HUES6 (cell line): ENCODE results near the gene PLA2G2F.
"Not testable (repeated sequence)": the region's sequence is repeated elsewhere in the genome, so short reads cannot be mapped to it uniquely, and the experiment has no call there.

Experiments used
- H3K27ac ChIP-seq: 2 replicates; pipeline ENCODE4 v1.7.0; 2013; ENCODE audit warnings: low read depth, mild to moderate bottlenecking, low read length, inconsistent platforms
- H3K27me3 ChIP-seq: 2 replicates; pipeline ENCODE4 v1.6.1; 2013; ENCODE audit warnings: low read length; ENCODE audit not compliant: control insufficient read depth, insufficient read depth
- H3K36me3 ChIP-seq: 2 replicates; pipeline ENCODE4 v1.6.1; 2013; ENCODE audit warnings: low read length; ENCODE audit not compliant: control insufficient read depth, insufficient read depth
- H3K4me1 ChIP-seq: 2 replicates; pipeline ENCODE4 v1.6.1; 2013; ENCODE audit warnings: low read length; ENCODE audit not compliant: control insufficient read depth, insufficient read depth
- H3K4me3 ChIP-seq: 2 replicates; pipeline ENCODE4 v1.5.1; 2013; ENCODE audit warnings: low read depth, low read length
- H3K9ac ChIP-seq: one replicate; pipeline ENCODE4 v1.6.1; 2013; ENCODE audit warnings: mild to moderate bottlenecking, low read length
- H3K9me3 ChIP-seq: 2 replicates; pipeline ENCODE4 v1.6.1; 2013; ENCODE audit warnings: low read depth, low read length; ENCODE audit not compliant: control insufficient read depth, insufficient read depth

Gene PLA2G2F

DNA sequence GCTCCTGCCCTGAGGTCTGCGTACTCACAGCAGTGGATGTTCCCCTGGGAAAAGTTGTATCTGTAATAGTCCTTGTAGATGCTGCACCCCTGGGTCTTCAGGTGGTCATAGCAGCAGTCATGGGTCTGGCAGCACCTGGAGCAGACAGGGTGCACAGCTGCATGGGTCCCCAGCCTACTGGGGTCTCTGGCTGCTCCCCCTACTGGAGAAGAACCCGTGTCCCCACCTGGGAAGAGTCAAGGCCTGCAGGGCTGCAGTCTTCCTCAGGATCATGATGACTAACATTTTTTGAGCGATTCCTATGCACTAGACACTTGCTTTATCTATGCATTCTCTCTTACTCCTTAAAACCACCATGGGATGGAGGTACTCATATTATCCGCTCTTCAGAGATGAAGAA lies 23.6 kb upstream of the PLA2G2F start:
- Histone ChIP-seq H3K9me3 (no peaks in the 10 kb centered on the region), H3K27ac (no peak overlapping the region), H3K36me3 (no peaks in the 10 kb centered on the region), H3K4me1 (peaks cover 8% of the 10 kb centered on the region), H3K4me3 (no peak overlapping the region), H3K27me3 (no peaks in the 10 kb centered on the region), H3K9ac (no peak overlapping the region)

GRCh38 chr1:20115916-20116315 lies 23.2 kb upstream of the PLA2G2F start:
- H3K4me1 ChIP-seq, result peaks cover 8% of the 10 kb centered on the region
- H3K9ac ChIP-seq, result no peak overlapping the region
- no peak overlapping the region for H3K27ac ChIP-seq
- no peak overlapping the region for H3K4me3 ChIP-seq
- no peaks in the 10 kb centered on the region for H3K27me3 ChIP-seq
- H3K36me3 ChIP-seq, result no peaks in the 10 kb centered on the region
- H3K9me3 ChIP-seq, result no peaks in the 10 kb centered on the region

DNA sequence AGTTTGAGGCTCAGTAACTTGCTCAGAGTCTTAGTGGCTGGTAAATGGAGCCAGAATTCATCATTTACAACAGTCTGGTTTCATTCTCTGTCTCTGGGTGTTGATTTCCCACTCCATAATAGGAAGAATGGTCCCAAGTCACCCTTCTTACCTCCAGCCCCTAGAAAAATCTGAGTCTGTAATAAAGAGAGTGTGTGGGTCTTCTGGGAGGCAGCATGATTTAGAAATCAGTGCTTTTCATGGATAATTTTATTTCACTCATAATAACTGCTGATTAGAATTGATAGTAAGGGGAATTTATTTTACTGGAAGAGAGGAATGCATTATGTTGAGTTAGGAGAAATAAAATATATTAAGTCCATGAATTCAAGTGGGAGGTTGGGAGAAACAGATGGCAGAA lies 21.9 kb upstream of the PLA2G2F start:
- Histone ChIP-seq H3K4me3 (no peak overlapping the region), H3K27ac (no peak overlapping the region), H3K27me3 (no peaks in the 10 kb centered on the region), H3K4me1 (peaks cover 8% of the 10 kb centered on the region), H3K9ac (no peak overlapping the region), H3K9me3 (no peaks in the 10 kb centered on the region), H3K36me3 (no peaks in the 10 kb centered on the region)

DNA sequence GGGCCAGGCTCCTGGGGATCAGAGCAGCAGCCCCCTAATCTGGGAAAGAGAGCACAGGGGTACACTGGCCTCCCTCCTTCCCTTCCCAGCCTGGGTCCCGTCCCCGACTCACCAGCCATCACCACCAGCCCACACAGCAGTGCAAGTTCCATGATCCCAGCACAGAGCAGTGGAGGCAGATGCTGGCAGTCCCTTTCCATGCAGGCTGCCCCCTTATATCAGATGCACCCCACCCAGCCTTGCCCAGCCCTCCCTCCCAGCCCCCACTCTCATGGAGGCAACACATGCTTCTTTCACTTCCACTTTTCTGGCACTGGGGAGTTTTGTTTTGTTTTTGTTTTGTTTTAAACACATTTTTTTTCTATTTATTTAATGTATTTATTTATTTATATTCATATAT lies 19.8 kb upstream of the PLA2G2F start, which contains the start of gene PLA2G2D:
Gene PLA2G2D (minus strand): TSS at position 190 of the 400 bp plus-strand sequence. CDS start 38 bp downstream, at position 152.
- no peaks in the 10 kb centered on the region for H3K9me3 ChIP-seq
- no peak within 1 kb of the TSS for H3K9ac ChIP-seq
- H3K27ac ChIP-seq, result no peak within 1 kb of the TSS
- H3K36me3 ChIP-seq, result no peaks in the 10 kb centered on the region
- no peaks in the 10 kb centered on the region for H3K27me3 ChIP-seq
- H3K4me1 ChIP-seq, result peaks cover 3% of the 10 kb centered on the region
- no peak within 1 kb of the TSS for H3K4me3 ChIP-seq

- Histone ChIP-seq H3K4me3 (no peak overlapping the region), H3K9ac (no peak overlapping the region), H3K27ac (no peak overlapping the region), H3K4me1 (no peaks in the 10 kb centered on the region), H3K27me3 (no peaks in the 10 kb centered on the region), H3K36me3 (no peaks in the 10 kb centered on the region), H3K9me3 (no peaks in the 10 kb centered on the region)
Observed at GRCh38 chr1:20120796-20121195, 18.3 kb upstream of the PLA2G2F start.

GRCh38 chr1:20123722-20124455 lies 15.2 kb upstream of the PLA2G2F start:
- Histone ChIP-seq H3K27me3 (no peaks in the 10 kb centered on the region), H3K27ac (no peak overlapping the region), H3K36me3 (no peaks in the 10 kb centered on the region), H3K4me3 (no peak overlapping the region), H3K9ac (no peak overlapping the region), H3K9me3 (no peaks in the 10 kb centered on the region), H3K4me1 (no peaks in the 10 kb centered on the region)

DNA sequence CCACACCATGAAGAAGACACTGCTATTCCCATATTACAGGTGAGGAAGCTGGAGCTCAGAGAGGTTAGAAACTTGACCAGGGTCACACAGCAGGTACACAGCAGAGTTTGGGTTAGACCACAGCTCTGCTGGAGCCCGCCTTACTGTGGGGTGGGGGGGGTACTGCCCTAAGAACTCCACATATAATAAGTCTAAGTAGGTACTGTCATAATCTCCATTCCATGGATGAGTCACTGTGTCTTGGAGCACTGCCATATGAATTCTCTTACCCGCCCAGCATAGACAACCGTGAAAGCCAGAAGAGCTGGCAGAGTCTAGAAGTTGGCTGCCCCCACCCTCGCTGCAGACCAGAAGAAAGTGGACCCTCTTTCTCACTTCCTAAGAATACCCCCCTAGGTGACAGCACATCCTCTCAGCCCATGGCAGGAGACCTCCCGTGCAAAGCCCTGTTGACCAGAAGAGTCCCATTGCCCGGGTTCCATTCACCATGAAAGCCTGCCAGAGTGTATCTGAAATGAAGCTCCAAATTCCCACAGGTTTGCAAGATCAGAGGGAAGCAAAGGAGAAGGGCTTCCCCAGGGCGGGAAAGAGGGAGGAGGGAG lies 14.6 kb upstream of the PLA2G2F start:
- no peaks in the 10 kb centered on the region for H3K9me3 ChIP-seq
- no peaks in the 10 kb centered on the region for H3K27me3 ChIP-seq
- H3K27ac ChIP-seq, result no peak overlapping the region
- no peak overlapping the region for H3K4me3 ChIP-seq
- H3K36me3 ChIP-seq, result no peaks in the 10 kb centered on the region
- H3K9ac ChIP-seq, result no peak overlapping the region
- no peaks in the 10 kb centered on the region for H3K4me1 ChIP-seq

DNA sequence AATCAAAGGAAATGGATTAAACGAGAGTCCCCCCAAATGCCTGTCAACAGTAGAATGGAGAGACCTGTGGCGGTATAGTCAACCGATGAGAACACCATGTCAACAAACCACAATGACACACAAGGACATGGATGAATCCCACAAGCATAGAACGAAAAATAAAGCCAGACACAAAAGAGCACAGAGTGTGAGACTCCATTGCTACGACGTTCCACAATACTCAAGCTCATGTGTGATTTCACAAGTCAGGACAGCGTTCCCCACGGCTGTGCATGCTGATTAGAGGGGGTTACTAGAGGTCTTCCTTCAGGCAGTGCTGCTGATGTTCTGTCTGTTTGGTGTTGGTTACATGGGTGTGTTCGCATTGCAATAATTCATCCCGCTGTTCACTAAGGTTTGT lies 14.0 kb upstream of the PLA2G2F start:
- H3K4me3 ChIP-seq, result no peak overlapping the region
- H3K9me3 ChIP-seq, result peaks cover 2% of the 10 kb centered on the region; the same call in 1 of the 2 replicates
- no peaks in the 10 kb centered on the region for H3K4me1 ChIP-seq
- H3K27me3 ChIP-seq, result no peaks in the 10 kb centered on the region
- H3K27ac ChIP-seq, result no peak overlapping the region
- H3K36me3 ChIP-seq, result no peaks in the 10 kb centered on the region
- H3K9ac ChIP-seq, result no peak overlapping the region

- Histone ChIP-seq H3K9ac (no peak overlapping the region), H3K4me3 (no peak overlapping the region), H3K9me3 (peaks cover 4% of the 10 kb centered on the region; the same call in 1 of the 2 replicates), H3K27ac (no peak overlapping the region), H3K36me3 (no peaks in the 10 kb centered on the region), H3K27me3 (no peaks in the 10 kb centered on the region), H3K4me1 (no peaks in the 10 kb centered on the region)
Observed at GRCh38 chr1:20126041-20126805, 12.9 kb upstream of the PLA2G2F start.

DNA sequence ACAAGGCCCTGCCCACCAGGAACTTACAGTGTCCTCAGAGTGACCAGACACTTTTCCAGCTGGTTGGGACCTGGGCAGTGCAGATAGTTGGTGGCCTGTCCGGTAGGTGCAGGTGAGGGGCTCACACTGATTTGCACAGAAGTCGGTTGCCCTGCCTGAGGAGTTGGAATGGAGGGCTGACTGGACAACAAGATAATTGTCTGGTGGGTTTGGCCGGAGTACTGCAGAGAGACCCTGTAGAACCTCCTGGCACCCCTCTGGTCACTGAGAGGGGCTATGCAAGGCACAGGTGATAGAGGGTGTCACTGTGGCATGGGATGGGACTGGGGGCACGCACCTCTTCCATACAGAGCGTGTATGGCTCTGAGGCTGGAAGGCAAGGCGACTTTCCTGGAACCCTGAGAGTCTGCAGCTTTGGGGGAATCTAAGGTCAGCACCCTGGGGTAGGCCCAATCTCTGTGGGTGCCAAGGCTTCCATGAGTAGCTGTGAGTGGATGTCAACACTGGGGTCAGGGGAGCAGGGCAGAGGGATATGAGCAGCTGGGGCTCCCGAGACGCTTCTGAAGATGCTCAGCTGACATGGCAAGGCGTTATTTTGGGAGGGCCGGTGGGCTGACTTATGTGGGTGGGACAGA lies 12.2 kb upstream of the PLA2G2F start:
- no peak overlapping the region for H3K27ac ChIP-seq
- H3K4me3 ChIP-seq, result no peak overlapping the region
- no peaks in the 10 kb centered on the region for H3K36me3 ChIP-seq
- no peaks in the 10 kb centered on the region for H3K27me3 ChIP-seq
- no peak overlapping the region for H3K9ac ChIP-seq
- H3K4me1 ChIP-seq, result no peaks in the 10 kb centered on the region
- peaks cover 4% of the 10 kb centered on the region; the same call in 1 of the 2 replicates for H3K9me3 ChIP-seq

DNA sequence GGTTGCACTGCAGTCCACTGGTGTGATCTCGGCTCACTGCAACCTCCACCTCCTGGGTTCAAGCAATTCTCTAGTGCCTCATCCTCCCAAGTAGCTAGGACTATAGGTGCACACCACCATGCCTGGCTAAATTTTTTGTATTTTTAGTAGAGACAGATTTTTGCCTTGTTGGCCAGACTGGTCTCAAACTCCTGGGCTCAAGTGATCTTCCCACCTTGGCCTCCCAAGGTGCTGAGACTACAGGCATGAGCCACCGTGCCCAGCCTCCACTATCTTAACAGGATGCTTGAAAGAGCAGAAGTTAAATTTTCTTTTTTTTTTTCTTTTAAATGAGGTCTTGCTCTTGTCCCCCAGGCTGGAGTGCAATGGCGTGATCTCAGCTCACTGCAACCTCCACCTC lies 8.6 kb upstream of the PLA2G2F start:
- not testable (repeated sequence) for H3K27me3 ChIP-seq, H3K36me3 ChIP-seq, H3K4me1 ChIP-seq, H3K4me3 ChIP-seq, H3K9me3 ChIP-seq, H3K9ac ChIP-seq, H3K27ac ChIP-seq
